Suprapubic skin (tissue), 4 donors: Measurements from ENCODE around the gene ARHGAP27. TPM values are rescaled to one million over a fixed set of nuclear protein-coding genes. Genes with fewer than 3 reads are reported as not detected.
"Not testable (repeated sequence)": the region's sequence is repeated elsewhere in the genome, so short reads cannot be mapped to it uniquely, and the experiment has no call there.

ENCODE experiments used
- DNase-seq, 2 donors: peaks; one replicate each; pipeline ENCODE4 v3.0.0-alpha.2; 2019; ENCODE audit warnings: low spot score in 2 of 2
- H3K27ac ChIP-seq: fragments of 200-600 bp; sonication (generic); one replicate; pipeline ENCODE4 v1.5.1; 2019
- H3K27me3 ChIP-seq: fragments of 200-600 bp; sonication (generic); one replicate; pipeline ENCODE4 v1.5.1; 2019
- H3K36me3 ChIP-seq: fragments of 200-600 bp; sonication (generic); one replicate; pipeline ENCODE4 v1.5.1; 2019
- H3K4me1 ChIP-seq: fragments of 200-600 bp; sonication (generic); one replicate; pipeline ENCODE4 v1.5.1; 2019
- H3K4me3 ChIP-seq: fragments of 200-600 bp; sonication (generic); one replicate; pipeline ENCODE4 v1.5.1; 2019; ENCODE audit warnings: mild to moderate bottlenecking
- H3K9me3 ChIP-seq: fragments of 200-600 bp; sonication (generic); one replicate; pipeline ENCODE4 v1.5.1; 2019
- CTCF ChIP-seq, 2 donors: fragments of 200-600 bp in 1 of 2; fragments of 450-650 bp in 1 of 2; sonication (generic) in 1 of 2; IDR thresholded peaks; one replicate each; pipeline ENCODE4 v1.5.1; 2016 to 2019; ENCODE audit warnings: antibody characterized with exemption in 2 of 2, mild to moderate bottlenecking in 1 of 2, moderate library complexity in 1 of 2
- EP300 ChIP-seq: sonication (generic); formaldehyde crosslinking; IDR thresholded peaks from one replicate; pipeline ENCODE4 v1.6.1; 2017; ENCODE audit warnings: antibody characterized with exemption
- POLR2A ChIP-seq, 2 donors: fragments of 450-650 bp; IDR thresholded peaks; one replicate each; pipeline ENCODE4 v1.6.1; 2017; ENCODE audit warnings: antibody characterized with exemption in 2 of 2, mild to moderate bottlenecking in 2 of 2, moderate library complexity in 2 of 2
- POLR2AphosphoS5 ChIP-seq, 3 donors: sonication (generic); formaldehyde crosslinking; IDR thresholded peaks; one replicate each; pipeline ENCODE4 v1.6.1; 2017; ENCODE audit warnings: antibody characterized with exemption in 3 of 3
- WGBS: methylation state at CpG from one replicate; pipeline ENCODE4 v1.1.5; 2018; 5-methylcytosine and 5-hydroxymethylcytosine counted together
- total RNA-seq, 4 donors: library from RNA; depleted of rRNA; stranded (reverse); fragments of >200 nt; gene quantifications; one replicate each; pipeline ENCODE4 v1.1.0, GENCODE V29; 2016

The ARHGAP27 gene
- total RNA-seq, 4 donors from 2014 or later: 54.4 to 93.6 (median 71.3) TPM

- not testable (repeated sequence) for H3K27ac ChIP-seq, H3K9me3 ChIP-seq, H3K4me3 ChIP-seq, H3K4me1 ChIP-seq, DNase-seq, H3K27me3 ChIP-seq
- H3K36me3 ChIP-seq: peaks cover 52% of the 10 kb centered on the region
- 68% methylated on average over 9 of the region's 9 CpGs for WGBS
Measured at GRCh38 chr17:45452329-45453224, 19.9 kb upstream of the ARHGAP27 start.

GRCh38 chr17:45451660-45452059 lies 19.0 kb upstream of the ARHGAP27 start:
- 87% methylated on average over 3 of the region's 10 CpGs for whole genome bisulfite sequencing
- H3K27me3 ChIP-seq, H3K27ac ChIP-seq, DNase-seq, H3K9me3 ChIP-seq, H3K4me3 ChIP-seq: not testable (repeated sequence)
- H3K36me3 ChIP-seq: peaks cover 46% of the 10 kb centered on the region
- peaks cover 16% of the 10 kb centered on the region for H3K4me1 ChIP-seq

- Histone ChIP-seq H3K36me3 (peaks cover 40% of the 10 kb centered on the region), H3K4me1 (peaks cover 19% of the 10 kb centered on the region), H3K4me3 (no peak overlapping the region), H3K27me3 (no peaks in the 10 kb centered on the region), H3K9me3 (no peaks in the 10 kb centered on the region), H3K27ac (no peak overlapping the region)
- no peak for TF ChIP-seq EP300
- no peak for TF ChIP-seq POLR2AphosphoS5 (IDR thresholded peaks at IDR 0.05)
- no peak for TF ChIP-seq POLR2A (IDR thresholded peaks at IDR 0.05)
- no peak for TF ChIP-seq CTCF (IDR thresholded peaks at IDR 0.05)
- 77% methylated on average over 3 of the region's 8 CpGs for WGBS
- no peak for DNase-seq
Measured at GRCh38 chr17:45451131-45451530, 18.5 kb upstream of the ARHGAP27 start.

- not testable (repeated sequence) for DNase-seq, H3K27me3 ChIP-seq, H3K27ac ChIP-seq, H3K9me3 ChIP-seq, H3K4me3 ChIP-seq
- WGBS: 93% methylated on average over 1 of the region's 1 CpG
- Histone ChIP-seq H3K36me3 (peaks cover 41% of the 10 kb centered on the region), H3K4me1 (peaks cover 20% of the 10 kb centered on the region)
Measured at GRCh38 chr17:45449708-45450329, 17.1 kb upstream of the ARHGAP27 start.

- Histone ChIP-seq H3K4me1 (peaks cover 20% of the 10 kb centered on the region), H3K36me3 (peaks cover 38% of the 10 kb centered on the region)
- 100% methylated on average over 1 of the region's 1 CpG for WGBS
- H3K9me3 ChIP-seq, H3K27me3 ChIP-seq, H3K4me3 ChIP-seq, H3K27ac ChIP-seq: not testable (repeated sequence)
- peak in 1 of 2 donors; percentile 33 for DNase-seq
Measured at GRCh38 chr17:45449260-45449659, 16.6 kb upstream of the ARHGAP27 start.

- not testable (repeated sequence) for H3K27me3 ChIP-seq, H3K4me3 ChIP-seq, H3K27ac ChIP-seq, H3K9me3 ChIP-seq, DNase-seq
- H3K36me3 ChIP-seq: peaks cover 36% of the 10 kb centered on the region
- peaks cover 20% of the 10 kb centered on the region for H3K4me1 ChIP-seq
- WGBS: no CpG with 5 or more reads among the region's 1 CpG
Measured at GRCh38 chr17:45448483-45448882, 15.8 kb upstream of the ARHGAP27 start.

GRCh38 chr17:45448066-45448465 lies 15.4 kb upstream of the ARHGAP27 start:
- Histone ChIP-seq H3K27ac (peak overlapping the region; percentile 30), H3K36me3 (peaks cover 34% of the 10 kb centered on the region), H3K4me1 (peaks cover 20% of the 10 kb centered on the region)
- peak in 1 of 2 donors; percentile 39 for DNase-seq
- 67% methylated on average over 7 of the region's 7 CpGs for WGBS
- not testable (repeated sequence) for H3K4me3 ChIP-seq, H3K27me3 ChIP-seq, H3K9me3 ChIP-seq

- H3K9me3 ChIP-seq, H3K27me3 ChIP-seq, H3K4me3 ChIP-seq: not testable (repeated sequence)
- DNase-seq: peak in 1 of 2 donors; percentile 38
- peaks cover 30% of the 10 kb centered on the region for H3K36me3 ChIP-seq
- WGBS: 59% methylated on average over 14 of the region's 14 CpGs
- H3K4me1 ChIP-seq: peaks cover 20% of the 10 kb centered on the region
- H3K27ac ChIP-seq: peak overlapping the region; percentile 30
Measured at GRCh38 chr17:45447650-45448049, 15.0 kb upstream of the ARHGAP27 start.

- Histone ChIP-seq H3K36me3 (peaks cover 31% of the 10 kb centered on the region), H3K4me1 (peaks cover 20% of the 10 kb centered on the region), H3K27ac (peak overlapping the region; percentile 30)
- 62% methylated on average over 8 of the region's 8 CpGs for WGBS
- H3K27me3 ChIP-seq, H3K9me3 ChIP-seq, H3K4me3 ChIP-seq, DNase-seq: not testable (repeated sequence)
Measured at GRCh38 chr17:45446872-45447625, 14.4 kb upstream of the ARHGAP27 start.

GRCh38 chr17:45445901-45446743 lies 13.5 kb upstream of the ARHGAP27 start:
- peaks cover 33% of the 10 kb centered on the region for H3K36me3 ChIP-seq
- not testable (repeated sequence) for H3K4me3 ChIP-seq, H3K9me3 ChIP-seq, H3K27me3 ChIP-seq
- peak overlapping the region; percentile 29 for H3K27ac ChIP-seq
- WGBS: 59% methylated on average over 11 of the region's 16 CpGs
- peaks cover 20% of the 10 kb centered on the region for H3K4me1 ChIP-seq
- peak in 1 of 2 donors; percentile 44 for DNase-seq
